Chondrocyte (in vitro differentiated cells): ENCODE results near the gene POLR3GL. TPM values are rescaled to one million over a fixed set of nuclear protein-coding genes. Genes with fewer than 3 reads are reported as not detected.
A peak's percentile ranks its signal among the peaks of the same experiment; 100 is the strongest.
"Not testable (repeated sequence)": the region's sequence is repeated elsewhere in the genome, so short reads cannot be mapped to it uniquely, and the experiment has no call there.

Source experiments
- DNase-seq: peaks from one replicate; pipeline ENCODE4 v3.0.0; 2021; ENCODE audit warnings: mixed read lengths, low spot score
- H3K27ac Mint-ChIP-seq: one replicate; pipeline ENCODE4 v1.8.0; 2021; ENCODE audit warnings: mild to moderate bottlenecking, moderate library complexity, mixed read lengths; ENCODE audit not compliant: unreplicated experiment
- H3K27me3 Mint-ChIP-seq: 2 replicates; pipeline ENCODE4 v1.8.0; 2021; ENCODE audit warnings: low read depth, mixed read lengths
- H3K36me3 Mint-ChIP-seq: 2 replicates; pipeline ENCODE4 v1.8.0; 2021; ENCODE audit warnings: low read depth, mixed read lengths
- H3K4me1 Mint-ChIP-seq: 2 replicates; pipeline ENCODE4 v1.8.0; 2021; ENCODE audit warnings: low read depth, mild to moderate bottlenecking, mixed read lengths
- H3K4me3 Mint-ChIP-seq: one replicate; pipeline ENCODE4 v1.8.0; 2021; ENCODE audit warnings: mild to moderate bottlenecking, moderate library complexity, mixed read lengths; ENCODE audit not compliant: unreplicated experiment
- H3K9me3 Mint-ChIP-seq: 2 replicates; pipeline ENCODE4 v1.8.0; 2021; ENCODE audit warnings: low read depth, mixed read lengths
- total RNA-seq: library from RNA; stranded (reverse); gene quantifications from 3 replicates; pipeline ENCODE4 v1.2.1, GENCODE V29; 2021
- TF ChIP-seq, protein P1 (sequence below): fragments of 200-600 bp; sonication (generic); IDR thresholded peaks from 2 replicates; pipeline ENCODE4 v1.5.0; 2021; ENCODE audit warnings: antibody characterized with exemption, mild to moderate bottlenecking, moderate library complexity

Gene POLR3GL
- total RNA-seq, 1 donor from 2014 or later: 13.3 TPM

DNA sequence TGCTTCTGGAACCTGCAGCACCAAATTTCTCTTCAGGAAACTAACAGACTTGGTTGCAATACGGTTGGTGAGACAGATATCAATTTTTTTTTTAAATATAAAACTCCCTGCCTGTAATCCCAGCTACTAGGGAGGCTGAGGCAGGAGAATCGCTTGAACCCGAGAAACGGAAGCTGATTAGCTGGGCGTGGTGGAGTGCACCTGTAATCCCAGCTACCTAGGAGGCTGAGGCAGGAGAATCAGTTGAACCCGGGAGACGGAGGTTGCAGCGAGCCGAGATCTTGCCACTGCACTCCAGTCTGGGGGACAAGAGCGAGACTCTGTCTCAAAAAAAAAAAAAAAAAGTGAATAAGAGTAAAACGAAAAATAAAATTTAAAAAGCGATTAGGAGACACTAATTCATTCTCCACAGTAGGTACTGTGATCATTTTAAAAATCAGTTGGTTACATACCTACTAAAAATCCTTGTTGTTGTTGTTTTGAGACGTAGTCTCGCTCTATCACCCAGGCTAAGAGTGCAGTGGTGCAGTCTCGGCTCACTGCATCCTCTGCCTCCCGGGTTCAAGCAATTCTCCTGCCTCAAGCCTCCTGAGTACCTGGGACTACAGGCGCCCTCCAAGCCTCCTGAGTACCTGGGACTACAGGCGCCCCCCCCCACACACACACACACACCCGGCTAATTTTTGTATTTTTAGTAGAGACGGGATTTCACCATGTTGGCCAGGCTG lies 36.4 kb upstream of the POLR3GL start:
- H3K9me3 Mint-ChIP-seq: no peaks in the 10 kb centered on the region
- DNase-seq: no peak
- peaks cover 10% of the 10 kb centered on the region for H3K4me1 Mint-ChIP-seq
- H3K27me3 Mint-ChIP-seq: no peaks in the 10 kb centered on the region
- peaks cover 8% of the 10 kb centered on the region for H3K36me3 Mint-ChIP-seq
- peak overlapping the region; percentile 38 for H3K4me3 Mint-ChIP-seq
- peak overlapping the region; percentile 72 for H3K27ac Mint-ChIP-seq
- TF ChIP-seq, protein P1, sequence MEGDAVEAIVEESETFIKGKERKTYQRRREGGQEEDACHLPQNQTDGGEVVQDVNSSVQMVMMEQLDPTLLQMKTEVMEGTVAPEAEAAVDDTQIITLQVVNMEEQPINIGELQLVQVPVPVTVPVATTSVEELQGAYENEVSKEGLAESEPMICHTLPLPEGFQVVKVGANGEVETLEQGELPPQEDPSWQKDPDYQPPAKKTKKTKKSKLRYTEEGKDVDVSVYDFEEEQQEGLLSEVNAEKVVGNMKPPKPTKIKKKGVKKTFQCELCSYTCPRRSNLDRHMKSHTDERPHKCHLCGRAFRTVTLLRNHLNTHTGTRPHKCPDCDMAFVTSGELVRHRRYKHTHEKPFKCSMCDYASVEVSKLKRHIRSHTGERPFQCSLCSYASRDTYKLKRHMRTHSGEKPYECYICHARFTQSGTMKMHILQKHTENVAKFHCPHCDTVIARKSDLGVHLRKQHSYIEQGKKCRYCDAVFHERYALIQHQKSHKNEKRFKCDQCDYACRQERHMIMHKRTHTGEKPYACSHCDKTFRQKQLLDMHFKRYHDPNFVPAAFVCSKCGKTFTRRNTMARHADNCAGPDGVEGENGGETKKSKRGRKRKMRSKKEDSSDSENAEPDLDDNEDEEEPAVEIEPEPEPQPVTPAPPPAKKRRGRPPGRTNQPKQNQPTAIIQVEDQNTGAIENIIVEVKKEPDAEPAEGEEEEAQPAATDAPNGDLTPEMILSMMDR: no peak

DNA sequence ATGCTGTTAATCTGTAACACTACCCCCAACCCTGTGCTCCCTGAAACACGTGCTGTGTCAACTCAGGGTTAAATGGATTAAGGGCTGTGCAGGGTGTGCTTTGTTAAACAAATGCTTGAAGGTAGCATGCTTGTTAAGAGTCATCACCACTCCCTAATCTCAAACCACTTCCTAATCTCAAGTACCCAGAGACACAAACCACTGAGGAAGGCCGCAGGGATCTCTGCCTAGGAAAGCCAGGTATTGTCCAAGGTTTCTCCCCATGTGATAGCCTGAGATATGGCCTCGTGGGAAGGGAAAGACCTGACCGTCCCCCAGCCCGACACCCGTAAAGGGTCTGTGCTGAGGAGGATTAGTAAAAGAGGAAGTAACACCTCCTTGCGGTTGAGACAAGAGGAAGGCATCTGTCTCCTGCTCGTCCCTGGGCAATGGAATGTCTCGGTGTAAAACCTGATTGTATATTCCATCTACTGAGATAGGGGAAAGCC lies 31.9 kb upstream of the POLR3GL start:
- H3K9me3 Mint-ChIP-seq, H3K27ac Mint-ChIP-seq, DNase-seq, H3K27me3 Mint-ChIP-seq, H3K4me3 Mint-ChIP-seq: not testable (repeated sequence)
- Mint-ChIP-seq H3K4me1 (peaks cover 10% of the 10 kb centered on the region), H3K36me3 (peaks cover 15% of the 10 kb centered on the region)

DNA sequence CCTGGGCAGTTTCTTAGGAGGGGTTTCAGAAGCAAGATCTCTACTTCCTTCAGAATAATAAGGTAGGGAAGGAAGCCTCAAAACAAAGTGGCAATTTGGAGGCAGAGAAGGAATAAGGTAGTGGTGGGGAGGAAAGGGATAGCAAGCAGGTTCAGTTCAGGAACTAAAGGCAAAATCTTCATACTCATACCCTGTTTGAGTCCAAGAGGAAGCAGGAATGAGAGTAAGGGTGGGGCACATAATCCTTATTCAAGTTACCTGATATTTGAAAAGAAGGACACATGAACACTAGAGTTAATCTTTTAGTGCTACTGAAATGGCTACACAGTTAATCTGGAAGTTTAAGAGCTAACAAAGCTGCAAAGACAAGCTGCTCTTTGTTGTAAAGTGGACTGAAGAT lies 28.8 kb upstream of the POLR3GL start:
- Mint-ChIP-seq H3K9me3 (no peaks in the 10 kb centered on the region), H3K27ac (no peak overlapping the region), H3K27me3 (no peaks in the 10 kb centered on the region), H3K36me3 (peaks cover 15% of the 10 kb centered on the region), H3K4me3 (no peak overlapping the region), H3K4me1 (no peaks in the 10 kb centered on the region)
- TF ChIP-seq, protein P1: no peak
- DNase-seq: no peak

DNA sequence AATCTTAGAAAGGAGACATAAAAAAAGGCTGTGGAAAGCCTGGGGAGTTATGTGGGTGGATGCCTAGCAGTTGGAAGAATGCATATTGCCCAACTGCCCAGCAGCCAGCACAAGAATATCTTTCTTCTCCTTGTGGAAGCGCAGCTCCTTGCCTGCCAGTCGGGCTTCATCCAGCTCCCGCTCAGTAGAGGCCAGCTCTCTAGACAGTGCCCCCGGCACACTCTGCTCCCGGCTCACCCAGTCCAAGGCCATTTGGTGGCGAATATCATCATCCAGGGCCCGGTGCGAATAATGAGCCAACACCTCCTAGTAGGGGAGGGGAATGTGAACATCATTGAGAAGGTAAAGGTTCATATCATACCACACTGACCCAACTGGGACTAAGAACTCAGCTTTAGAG lies 28.2 kb upstream of the POLR3GL start:
- TF ChIP-seq, protein P1: no peak
- H3K27ac Mint-ChIP-seq: peak overlapping the region; percentile 5
- no peak for DNase-seq

DNA sequence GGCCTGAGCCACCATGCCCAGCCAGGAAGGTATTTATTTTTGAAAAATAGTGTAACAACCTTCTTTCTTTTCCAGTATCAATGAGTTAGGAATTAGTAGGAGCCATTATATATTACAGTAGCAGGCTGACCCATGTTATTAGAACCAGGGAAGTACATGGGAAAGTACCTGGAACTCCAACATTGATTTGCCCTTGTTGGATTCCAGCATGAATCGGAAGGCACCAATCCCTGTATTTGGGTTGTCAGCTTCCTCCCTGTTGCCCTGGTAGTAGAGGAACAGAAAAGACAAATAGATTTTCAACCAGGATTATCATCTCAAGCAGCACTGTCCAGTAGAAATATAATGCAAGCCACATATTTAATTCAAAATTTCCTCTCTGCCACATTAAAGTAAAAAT lies 27.1 kb upstream of the POLR3GL start:
- DNase-seq: no peak
- peaks cover 14% of the 10 kb centered on the region for H3K36me3 Mint-ChIP-seq

More for the DNA sequence above, 28.2 kb upstream of the POLR3GL start:
- no peak overlapping the region for H3K4me3 Mint-ChIP-seq
- peaks cover 15% of the 10 kb centered on the region for H3K36me3 Mint-ChIP-seq
- H3K27me3 Mint-ChIP-seq: no peaks in the 10 kb centered on the region
- H3K9me3 Mint-ChIP-seq: no peaks in the 10 kb centered on the region
- H3K4me1 Mint-ChIP-seq: no peaks in the 10 kb centered on the region

More for the DNA sequence above, 27.1 kb upstream of the POLR3GL start:
- TF ChIP-seq, protein P1: no peak
- H3K4me3 Mint-ChIP-seq: no peak overlapping the region
- no peaks in the 10 kb centered on the region for H3K27me3 Mint-ChIP-seq
- no peaks in the 10 kb centered on the region for H3K4me1 Mint-ChIP-seq
- H3K9me3 Mint-ChIP-seq: no peaks in the 10 kb centered on the region
- H3K27ac Mint-ChIP-seq: no peak overlapping the region
